Central memory CD8-positive, alpha-beta T cell (primary cell): ENCODE results near the gene GNA14.
"Not testable (repeated sequence)": the region's sequence is repeated elsewhere in the genome, so short reads cannot be mapped to it uniquely, and the experiment has no call there.

ENCODE experiments used
- ATAC-seq: fragments of 150-1000 bp; cut with Tn5 transposase; replicated peaks from 2 replicates; pipeline ENCODE4 v1.10.0; 2022; ENCODE audit warnings: mild to moderate bottlenecking, moderate FRiP score, moderate number of reproducible peaks; ENCODE audit not compliant: poor library complexity, severe bottlenecking; ENCODE audit errors: extremely low read depth
- DNase-seq, 2 donors: peaks; one replicate each; pipeline ENCODE4 v3.0.0; 2021; ENCODE audit warnings: low spot score in 2 of 2
- H3K27ac Mint-ChIP-seq: one replicate; pipeline ENCODE4 v1.8.0; 2022; ENCODE audit warnings: low read depth, mild to moderate bottlenecking, moderate library complexity, mixed read lengths
- H3K27me3 Mint-ChIP-seq: one replicate; pipeline ENCODE4 v1.8.0; 2022; ENCODE audit warnings: mixed read lengths
- H3K36me3 Mint-ChIP-seq: one replicate; pipeline ENCODE4 v1.8.0; 2022; ENCODE audit warnings: mild to moderate bottlenecking, moderate library complexity, mixed read lengths; ENCODE audit not compliant: insufficient read depth
- H3K4me1 Mint-ChIP-seq: one replicate; pipeline ENCODE4 v1.8.0; 2022; ENCODE audit warnings: mixed read lengths
- H3K4me3 Mint-ChIP-seq: one replicate; pipeline ENCODE4 v1.8.0; 2022; ENCODE audit warnings: mild to moderate bottlenecking, moderate library complexity, mixed read lengths
- H3K9me3 Mint-ChIP-seq: one replicate; pipeline ENCODE4 v1.8.0; 2022; ENCODE audit warnings: mixed read lengths

Gene GNA14

GRCh38 chr9:77403239-77403638, 244.9 kb downstream of the GNA14 start:
- no peak overlapping the region for H3K27ac Mint-ChIP-seq
- H3K27me3 Mint-ChIP-seq: no peaks in the 10 kb centered on the region
- peaks cover 10% of the 10 kb centered on the region for H3K36me3 Mint-ChIP-seq
- no peak for DNase-seq
- no peaks in the 10 kb centered on the region for H3K4me1 Mint-ChIP-seq
- ATAC-seq: no peak
- no peaks in the 10 kb centered on the region for H3K9me3 Mint-ChIP-seq
- no peak overlapping the region for H3K4me3 Mint-ChIP-seq

- Mint-ChIP-seq H3K36me3 (peaks cover 10% of the 10 kb centered on the region), H3K27ac (no peak overlapping the region), H3K9me3 (no peaks in the 10 kb centered on the region), H3K27me3 (no peaks in the 10 kb centered on the region), H3K4me1 (no peaks in the 10 kb centered on the region), H3K4me3 (no peak overlapping the region)
- no peak for DNase-seq
- ATAC-seq: no peak
Observed at GRCh38 chr9:77402286-77402685, 245.8 kb downstream of the GNA14 start.

GRCh38 chr9:77399964-77400363, 248.2 kb downstream of the GNA14 start:
- Mint-ChIP-seq H3K27me3 (no peaks in the 10 kb centered on the region), H3K27ac (no peak overlapping the region), H3K4me1 (no peaks in the 10 kb centered on the region), H3K4me3 (no peak overlapping the region), H3K9me3 (no peaks in the 10 kb centered on the region), H3K36me3 (peaks cover 3% of the 10 kb centered on the region)
- ATAC-seq (no peak), DNase-seq (no peak)

GRCh38 chr9:77398581-77398980, 249.5 kb downstream of the GNA14 start:
- H3K27me3 Mint-ChIP-seq, DNase-seq, H3K36me3 Mint-ChIP-seq, H3K4me1 Mint-ChIP-seq, H3K9me3 Mint-ChIP-seq, H3K27ac Mint-ChIP-seq, H3K4me3 Mint-ChIP-seq, ATAC-seq: not testable (repeated sequence)

- Mint-ChIP-seq H3K36me3 (peaks cover 2% of the 10 kb centered on the region), H3K4me1 (no peaks in the 10 kb centered on the region), H3K27ac (no peak overlapping the region), H3K27me3 (no peaks in the 10 kb centered on the region), H3K4me3 (no peak overlapping the region), H3K9me3 (no peaks in the 10 kb centered on the region)
- DNase-seq: no peak
- ATAC-seq: no peak
Observed at GRCh38 chr9:77392328-77392727, 255.8 kb downstream of the GNA14 start.

GRCh38 chr9:77391834-77392233, 256.3 kb downstream of the GNA14 start:
- Mint-ChIP-seq H3K4me3 (no peak overlapping the region), H3K9me3 (no peaks in the 10 kb centered on the region), H3K27me3 (no peaks in the 10 kb centered on the region), H3K36me3 (peaks cover 2% of the 10 kb centered on the region), H3K4me1 (no peaks in the 10 kb centered on the region), H3K27ac (no peak overlapping the region)
- DNase-seq (no peak), ATAC-seq (no peak)

- Mint-ChIP-seq H3K36me3 (no peaks in the 10 kb centered on the region), H3K27me3 (no peaks in the 10 kb centered on the region), H3K4me3 (no peak overlapping the region), H3K4me1 (no peaks in the 10 kb centered on the region), H3K27ac (no peak overlapping the region), H3K9me3 (no peaks in the 10 kb centered on the region)
- no peak for DNase-seq
- no peak for ATAC-seq
Observed at GRCh38 chr9:77386187-77386586, 261.9 kb downstream of the GNA14 start.

- H3K4me3 Mint-ChIP-seq: no peak overlapping the region
- no peaks in the 10 kb centered on the region for H3K9me3 Mint-ChIP-seq
- ATAC-seq (no peak), DNase-seq (no peak)
- H3K27me3 Mint-ChIP-seq: no peaks in the 10 kb centered on the region
- no peaks in the 10 kb centered on the region for H3K36me3 Mint-ChIP-seq
- H3K27ac Mint-ChIP-seq: no peak overlapping the region
- H3K4me1 Mint-ChIP-seq: no peaks in the 10 kb centered on the region
Observed at GRCh38 chr9:77384406-77384805, 263.7 kb downstream of the GNA14 start.

- Mint-ChIP-seq H3K27me3 (no peaks in the 10 kb centered on the region), H3K4me1 (no peaks in the 10 kb centered on the region), H3K36me3 (peaks cover 6% of the 10 kb centered on the region), H3K4me3 (no peak overlapping the region), H3K27ac (peak overlapping the region; percentile 32), H3K9me3 (peaks cover 3% of the 10 kb centered on the region)
- no peak for DNase-seq
- no peak for ATAC-seq
Observed at GRCh38 chr9:77375956-77376532, 272.1 kb downstream of the GNA14 start.

- Mint-ChIP-seq H3K4me3 (no peak overlapping the region), H3K9me3 (peaks cover 6% of the 10 kb centered on the region), H3K4me1 (no peaks in the 10 kb centered on the region), H3K36me3 (peaks cover 16% of the 10 kb centered on the region), H3K27ac (no peak overlapping the region), H3K27me3 (no peaks in the 10 kb centered on the region)
- DNase-seq (no peak), ATAC-seq (no peak)
Observed at GRCh38 chr9:77374266-77374665, 273.9 kb downstream of the GNA14 start.
